Sigmoid colon (tissue), 4 donors: Measurements from ENCODE around the gene GLYATL3.

Experiments used
- CTCF ChIP-seq, 4 experiments: fragments of 450-650 bp in 3 of 4; fragments of 200-600 bp in 1 of 4; IDR thresholded peaks; one replicate each; pipeline ENCODE4 v1.5.1; 2016 to 2019; ENCODE audit warnings: antibody characterized with exemption in 4 of 4, mild to moderate bottlenecking in 3 of 4, moderate library complexity in 2 of 4
- EP300 ChIP-seq, 4 donors: sonication (generic); formaldehyde crosslinking; IDR thresholded peaks; one replicate each; pipeline ENCODE4 v1.6.1; 2017; ENCODE audit warnings: antibody characterized with exemption in 4 of 4
- POLR2A ChIP-seq, 2 donors: fragments of 450-650 bp; IDR thresholded peaks; one replicate each; pipeline ENCODE4 v1.6.1; 2016; ENCODE audit warnings: antibody characterized with exemption in 2 of 2, mild to moderate bottlenecking in 2 of 2, moderate library complexity in 2 of 2
- POLR2AphosphoS5 ChIP-seq, 4 donors: sonication (generic); formaldehyde crosslinking; IDR thresholded peaks; one replicate each; pipeline ENCODE4 v1.6.1; 2017; ENCODE audit warnings: antibody characterized with exemption in 4 of 4

GRCh38 chr6:49546331-49546730, 46.6 kb downstream of the GLYATL3 start:
- TF ChIP-seq CTCF (IDR thresholded peaks at IDR 0.05) (no peak), POLR2A (IDR thresholded peaks at IDR 0.05) (no peak), POLR2AphosphoS5 (IDR thresholded peaks at IDR 0.05) (no peak), EP300 (IDR thresholded peaks at IDR 0.05) (no peak)
